Upper lobe of right lung (tissue), 1 donor: ENCODE results near the gene FDX1. TPM values are rescaled to one million over a fixed set of nuclear protein-coding genes. Genes with fewer than 3 reads are reported as not detected.
A peak's percentile ranks its signal among the peaks of the same experiment; 100 is the strongest.

Source experiments
- ATAC-seq: fragments of 200-7000 bp; cut with Tn5 transposase; one replicate; pipeline ENCODE4 v1.9.1; 2020; ENCODE audit warnings: mild to moderate bottlenecking, moderate library complexity
- DNase-seq: peaks from one replicate; pipeline ENCODE4 v3.0.0-alpha.2; 2020
- H3K27ac ChIP-seq: fragments of 200-600 bp; one replicate; pipeline ENCODE4 v1.8.0; 2022
- H3K27me3 ChIP-seq: fragments of 200-600 bp; one replicate; pipeline ENCODE4 v1.8.0; 2022; ENCODE audit warnings: mild to moderate bottlenecking
- H3K36me3 ChIP-seq: fragments of 200-600 bp; one replicate; pipeline ENCODE4 v1.8.0; 2022
- H3K4me1 ChIP-seq: fragments of 200-600 bp; one replicate; pipeline ENCODE4 v1.8.0; 2022
- H3K4me3 ChIP-seq: fragments of 200-600 bp; one replicate; pipeline ENCODE4 v1.8.0; 2022; ENCODE audit warnings: mild to moderate bottlenecking
- H3K9me3 ChIP-seq: fragments of 200-600 bp; one replicate; pipeline ENCODE4 v1.8.0; 2022
- intact Hi-C: fragments of 100-400 bp; cut with DNase I; formaldehyde crosslinking; loops from one replicate; pipeline ENCODE4 v1.11.0; 2022
- total RNA-seq: library from RNA; stranded (reverse); fragmentation: NEBNext Ultra II Directional; extraction: Animal tissue kit (Norgen Biotek cat#: 25700); gene quantifications from one replicate; pipeline ENCODE4 v1.2.1, GENCODE V29; 2021
- TF ChIP-seq, protein P1 (sequence below): fragments of 200-600 bp; IDR thresholded peaks from one replicate; pipeline ENCODE4 v1.8.0; 2022; ENCODE audit warnings: antibody characterized with exemption
- donor health status: DM: no; HTN: yes; CAD: no; lungs with severe emphysema.

The FDX1 gene
- total RNA-seq, 1 donor from 2014 or later = 21.6 TPM

DNA sequence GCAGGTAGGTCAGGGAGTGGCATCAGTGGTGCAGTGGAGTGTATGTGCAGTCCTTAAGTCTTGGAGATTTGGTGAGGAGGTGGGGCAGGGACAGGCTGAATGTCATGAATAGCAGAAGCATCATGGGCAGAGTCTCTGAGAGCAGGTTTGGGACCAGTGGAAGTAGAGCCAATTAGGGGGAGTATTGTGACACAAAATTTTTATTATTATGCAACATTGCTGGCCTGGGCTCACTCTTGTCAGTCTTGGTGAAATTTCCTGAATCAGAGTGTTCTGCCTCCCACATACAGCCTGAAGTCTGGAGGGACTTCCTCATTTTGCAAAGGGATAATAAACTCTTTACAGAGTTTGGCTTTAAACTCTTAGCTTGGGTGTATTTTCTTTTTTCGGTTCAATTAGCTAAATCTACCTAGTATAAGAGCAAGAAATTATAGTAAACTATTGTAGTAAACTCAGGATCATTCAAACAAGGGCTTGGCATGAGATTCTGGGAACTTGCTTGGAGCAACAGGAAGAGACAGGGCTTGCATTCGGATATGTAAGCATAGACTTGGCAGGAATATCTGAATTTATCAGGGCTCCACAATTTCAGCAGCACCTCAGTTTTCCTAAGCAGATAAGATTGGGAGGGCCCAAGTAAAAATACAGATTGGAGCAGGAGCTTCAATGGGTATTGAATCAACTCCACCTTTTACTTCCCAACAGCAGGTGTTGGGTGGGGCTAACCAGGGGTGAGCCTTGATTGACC is 67.7 kb downstream of the FDX1 start:
- ATAC-seq (peak; percentile 90), DNase-seq (no peak)
- Histone ChIP-seq H3K27ac (peak overlapping the region; percentile 26), H3K4me3 (no peak overlapping the region), H3K4me1 (peaks cover 13% of the 10 kb centered on the region), H3K9me3 (no peaks in the 10 kb centered on the region), H3K36me3 (no peaks in the 10 kb centered on the region), H3K27me3 (no peaks in the 10 kb centered on the region)
- TF ChIP-seq, protein P1, sequence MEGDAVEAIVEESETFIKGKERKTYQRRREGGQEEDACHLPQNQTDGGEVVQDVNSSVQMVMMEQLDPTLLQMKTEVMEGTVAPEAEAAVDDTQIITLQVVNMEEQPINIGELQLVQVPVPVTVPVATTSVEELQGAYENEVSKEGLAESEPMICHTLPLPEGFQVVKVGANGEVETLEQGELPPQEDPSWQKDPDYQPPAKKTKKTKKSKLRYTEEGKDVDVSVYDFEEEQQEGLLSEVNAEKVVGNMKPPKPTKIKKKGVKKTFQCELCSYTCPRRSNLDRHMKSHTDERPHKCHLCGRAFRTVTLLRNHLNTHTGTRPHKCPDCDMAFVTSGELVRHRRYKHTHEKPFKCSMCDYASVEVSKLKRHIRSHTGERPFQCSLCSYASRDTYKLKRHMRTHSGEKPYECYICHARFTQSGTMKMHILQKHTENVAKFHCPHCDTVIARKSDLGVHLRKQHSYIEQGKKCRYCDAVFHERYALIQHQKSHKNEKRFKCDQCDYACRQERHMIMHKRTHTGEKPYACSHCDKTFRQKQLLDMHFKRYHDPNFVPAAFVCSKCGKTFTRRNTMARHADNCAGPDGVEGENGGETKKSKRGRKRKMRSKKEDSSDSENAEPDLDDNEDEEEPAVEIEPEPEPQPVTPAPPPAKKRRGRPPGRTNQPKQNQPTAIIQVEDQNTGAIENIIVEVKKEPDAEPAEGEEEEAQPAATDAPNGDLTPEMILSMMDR = no peak
- intact Hi-C loops = no loop called here

DNA sequence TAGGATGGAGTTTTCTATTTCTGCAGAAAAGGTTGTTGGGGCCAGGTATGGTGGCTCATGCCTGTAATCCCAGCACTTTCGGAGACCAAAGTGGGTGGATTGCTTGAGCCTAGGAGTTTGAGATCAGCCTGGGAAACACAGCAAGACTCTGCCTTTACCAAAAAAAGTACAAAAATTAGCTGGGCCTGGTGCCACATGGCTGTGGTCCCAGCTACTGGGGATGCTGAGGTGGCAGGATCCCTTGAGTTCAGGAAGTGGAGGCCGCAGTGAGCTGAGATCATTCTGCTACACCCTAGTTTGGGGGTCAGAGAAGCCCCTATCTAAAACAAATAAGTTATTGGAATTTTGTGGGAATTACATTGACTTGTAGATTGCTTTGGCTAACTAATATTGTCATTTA is 71.7 kb downstream of the FDX1 start:
- DNase-seq = no peak
- no peaks in the 10 kb centered on the region for H3K36me3 ChIP-seq
- no peaks in the 10 kb centered on the region for H3K9me3 ChIP-seq
- intact Hi-C loops = no loop called here
- ATAC-seq = no peak
- no peak overlapping the region for H3K4me3 ChIP-seq
- H3K4me1 ChIP-seq = peaks cover 13% of the 10 kb centered on the region
- H3K27ac ChIP-seq = no peak overlapping the region
- no peaks in the 10 kb centered on the region for H3K27me3 ChIP-seq
- TF ChIP-seq, protein P1 = no peak

DNA sequence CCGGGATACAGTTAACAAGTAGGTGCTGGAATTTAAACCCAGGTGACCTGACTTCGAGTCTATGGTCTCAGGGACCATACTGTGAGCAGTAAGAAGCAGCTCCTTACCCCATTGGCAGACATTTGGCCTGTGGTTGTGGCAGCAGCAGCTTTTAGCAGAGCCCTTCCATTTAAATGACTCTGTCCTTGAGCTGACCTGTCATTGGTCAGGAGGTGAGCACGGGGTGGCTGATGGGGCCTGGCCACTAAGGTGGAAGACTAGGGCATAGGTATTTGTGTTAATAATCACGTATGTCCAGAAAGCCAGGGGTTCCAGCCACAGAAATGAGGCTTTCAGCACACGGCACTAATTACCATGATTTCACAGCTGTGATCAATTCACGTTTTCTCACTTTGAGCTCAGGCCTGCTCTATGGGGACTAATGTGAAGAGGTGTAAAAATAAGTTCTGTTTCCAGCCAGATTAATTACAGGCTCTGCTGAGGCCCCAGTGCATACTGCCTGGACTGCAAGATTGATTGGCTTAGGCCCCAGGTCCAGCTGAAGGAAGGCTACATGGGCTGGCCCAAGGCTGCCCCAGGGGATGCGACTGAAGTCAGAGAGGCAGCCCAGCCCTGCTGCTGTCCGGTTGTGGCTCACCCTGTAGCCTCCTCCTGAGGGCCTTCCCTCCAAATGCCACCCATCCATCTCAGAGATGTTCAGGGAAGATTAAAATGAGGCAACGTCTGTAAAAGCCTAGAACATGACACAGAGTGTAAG is 76.0 kb downstream of the FDX1 start:
- Histone ChIP-seq H3K4me3 (no peak overlapping the region), H3K36me3 (no peaks in the 10 kb centered on the region), H3K27ac (no peak overlapping the region), H3K4me1 (no peaks in the 10 kb centered on the region), H3K27me3 (no peaks in the 10 kb centered on the region), H3K9me3 (no peaks in the 10 kb centered on the region)
- no peak for ATAC-seq
- intact Hi-C loops = no loop called here
- TF ChIP-seq, protein P1 = no peak
- no peak for DNase-seq

DNA sequence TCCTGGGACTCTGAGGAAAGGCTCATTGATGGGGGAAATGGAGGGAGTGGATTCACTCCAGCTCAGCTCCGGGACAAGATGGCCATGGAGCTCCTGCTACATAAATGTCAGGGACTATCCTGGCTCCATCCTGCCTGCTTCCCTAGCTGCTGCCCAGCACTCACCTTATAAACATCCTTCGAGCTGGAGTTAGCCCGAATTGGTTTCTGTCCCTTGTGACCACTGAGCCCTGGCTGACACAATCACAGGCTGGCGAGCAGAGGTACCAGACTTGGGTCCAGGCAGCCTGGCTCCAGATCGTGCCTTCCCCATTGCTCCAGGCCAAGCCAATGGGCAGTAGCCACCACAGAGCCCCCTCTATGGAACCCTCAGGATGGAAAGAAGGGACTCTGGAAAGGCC is 77.6 kb downstream of the FDX1 start:
- H3K4me3 ChIP-seq = no peak overlapping the region
- intact Hi-C loops = no loop called here
- H3K9me3 ChIP-seq = no peaks in the 10 kb centered on the region
- ATAC-seq (no peak), DNase-seq (no peak)
- TF ChIP-seq, protein P1 = no peak
- H3K36me3 ChIP-seq = no peaks in the 10 kb centered on the region
- no peaks in the 10 kb centered on the region for H3K27me3 ChIP-seq
- no peaks in the 10 kb centered on the region for H3K4me1 ChIP-seq
- H3K27ac ChIP-seq = no peak overlapping the region

DNA sequence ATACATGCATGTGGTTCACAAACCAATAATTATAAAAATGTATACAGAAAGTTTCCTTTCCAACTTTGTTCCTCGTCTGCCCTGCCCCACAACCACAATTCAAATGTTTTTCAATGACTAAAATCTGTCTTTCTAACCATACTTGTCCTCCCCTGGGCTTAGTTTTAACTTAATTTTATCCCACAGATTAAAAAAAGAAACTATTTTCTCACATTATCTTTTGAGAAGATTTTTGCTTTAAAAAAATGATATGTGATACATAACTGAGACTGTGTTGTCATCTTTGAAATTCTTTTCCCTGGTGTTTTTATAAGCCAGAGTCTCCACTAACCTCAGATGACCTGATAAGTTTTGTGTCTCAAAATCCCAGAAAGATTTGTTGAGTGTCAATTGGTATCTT is 79.0 kb downstream of the FDX1 start:
- no peak overlapping the region for H3K4me3 ChIP-seq
- H3K27ac ChIP-seq = no peak overlapping the region
- H3K36me3 ChIP-seq = no peaks in the 10 kb centered on the region
- no peaks in the 10 kb centered on the region for H3K9me3 ChIP-seq
- no peak for DNase-seq
- intact Hi-C loops = no loop called here
- TF ChIP-seq, protein P1 = no peak
- ATAC-seq = no peak
- H3K27me3 ChIP-seq = no peaks in the 10 kb centered on the region
- H3K4me1 ChIP-seq = no peaks in the 10 kb centered on the region
